ENCODE measurements around the gene MRPL32. TPM values are rescaled to one million over a fixed set of nuclear protein-coding genes. Genes with fewer than 3 reads are reported as not detected.
A peak's percentile ranks its signal among the peaks of the same experiment; 100 is the strongest.

The MRPL32 gene
- total RNA-seq, 2 experiments from 2014 or later, result 59.7 to 61.8 TPM

- BruUV-seq (replicated peaks), result no TSS peak
- DNase-seq (ENCODE audit: low spot score), result no peak
- no peaks in the 10 kb centered on the region for H3K36me3 ChIP-seq (ENCODE audit: insufficient read depth, low read length)
- no peaks in the 10 kb centered on the region for H3K9me3 ChIP-seq (ENCODE audit: low read length)
- no peak overlapping the region for H3K4me2 ChIP-seq (ENCODE audit: low read length)
- POLR2A ChIA-PET, result interaction anchor here (0.5 to 1.0 kb wide), 7 partner anchors 10 to 101 kb away, joined by 3 to 4 read pairs (median 3); no protein-coding TSS in a partner anchor
- H3K4me3 ChIP-seq (ENCODE audit: low read depth, low read length, poor library complexity, severe bottlenecking), result no peak overlapping the region
- no peaks in the 10 kb centered on the region for H3K9me2 ChIP-seq (ENCODE audit: insufficient read depth, low read length)
- H4K20me1 ChIP-seq (ENCODE audit: insufficient read depth, low read length), result no peaks in the 10 kb centered on the region
- H3K4me1 ChIP-seq (ENCODE audit: insufficient read depth, low read length, poor library complexity, severe bottlenecking), result no peaks in the 10 kb centered on the region
- no peak overlapping the region for H3K27ac ChIP-seq (ENCODE audit: low read depth, low read length, poor library complexity, severe bottlenecking)
- CTCF ChIA-PET (ENCODE audit: unreplicated experiment), result no interaction called here
- TF ChIP-seq, protein P1, sequence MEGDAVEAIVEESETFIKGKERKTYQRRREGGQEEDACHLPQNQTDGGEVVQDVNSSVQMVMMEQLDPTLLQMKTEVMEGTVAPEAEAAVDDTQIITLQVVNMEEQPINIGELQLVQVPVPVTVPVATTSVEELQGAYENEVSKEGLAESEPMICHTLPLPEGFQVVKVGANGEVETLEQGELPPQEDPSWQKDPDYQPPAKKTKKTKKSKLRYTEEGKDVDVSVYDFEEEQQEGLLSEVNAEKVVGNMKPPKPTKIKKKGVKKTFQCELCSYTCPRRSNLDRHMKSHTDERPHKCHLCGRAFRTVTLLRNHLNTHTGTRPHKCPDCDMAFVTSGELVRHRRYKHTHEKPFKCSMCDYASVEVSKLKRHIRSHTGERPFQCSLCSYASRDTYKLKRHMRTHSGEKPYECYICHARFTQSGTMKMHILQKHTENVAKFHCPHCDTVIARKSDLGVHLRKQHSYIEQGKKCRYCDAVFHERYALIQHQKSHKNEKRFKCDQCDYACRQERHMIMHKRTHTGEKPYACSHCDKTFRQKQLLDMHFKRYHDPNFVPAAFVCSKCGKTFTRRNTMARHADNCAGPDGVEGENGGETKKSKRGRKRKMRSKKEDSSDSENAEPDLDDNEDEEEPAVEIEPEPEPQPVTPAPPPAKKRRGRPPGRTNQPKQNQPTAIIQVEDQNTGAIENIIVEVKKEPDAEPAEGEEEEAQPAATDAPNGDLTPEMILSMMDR (conservative IDR thresholded peaks at IDR 0.05; ENCODE audit: low read length), result peak; percentile 42
- TF ChIP-seq EZH2phosphoT487 (IDR thresholded peaks at IDR 0.05; ENCODE audit: borderline replicate concordance, low read depth, low read length), result no peak
- no peak overlapping the region for H2AFZ ChIP-seq (ENCODE audit: low read length)
- H3K79me2 ChIP-seq (ENCODE audit: insufficient read depth, low read depth, low read length), result no peaks in the 10 kb centered on the region
- intact Hi-C loops (cut with micrococcal nuclease; ENCODE audit: unreplicated experiment), result no loop called here
Observed at GRCh38 chr7:42982604-42983115, 50.5 kb downstream of the MRPL32 start.

DNA sequence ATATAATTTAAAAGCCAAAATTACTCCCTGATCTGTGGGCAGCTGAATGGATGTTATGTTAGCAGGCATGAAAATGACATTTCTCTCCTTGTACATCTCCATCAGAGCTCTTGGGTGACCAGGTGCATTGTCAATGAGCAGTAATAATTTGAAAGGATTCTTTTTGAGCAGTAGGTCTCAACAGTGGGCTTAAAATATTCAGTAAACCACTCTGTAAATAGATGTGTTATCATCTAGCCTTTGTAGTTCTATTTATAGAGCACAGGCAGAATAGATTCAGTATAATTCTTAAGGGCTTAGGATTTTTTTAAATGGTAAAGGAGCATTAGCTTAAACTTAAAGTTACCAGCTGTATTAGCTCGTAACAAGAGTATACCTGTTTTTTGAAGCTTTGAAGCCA is 52.0 kb downstream of the MRPL32 start:
- no peaks in the 10 kb centered on the region for H3K4me1 ChIP-seq (ENCODE audit: insufficient read depth, low read length, poor library complexity, severe bottlenecking)
- H3K9me2 ChIP-seq (ENCODE audit: insufficient read depth, low read length), result no peaks in the 10 kb centered on the region
- H3K4me2 ChIP-seq (ENCODE audit: low read length), result no peak overlapping the region
- no peak overlapping the region for H3K4me3 ChIP-seq (ENCODE audit: low read depth, low read length, poor library complexity, severe bottlenecking)
- H3K27ac ChIP-seq (ENCODE audit: low read depth, low read length, poor library complexity, severe bottlenecking), result no peak overlapping the region
- DNase-seq (ENCODE audit: low spot score), result no peak
- H3K79me2 ChIP-seq (ENCODE audit: insufficient read depth, low read depth, low read length), result no peaks in the 10 kb centered on the region
- no peaks in the 10 kb centered on the region for H3K9me3 ChIP-seq (ENCODE audit: low read length)
- no peaks in the 10 kb centered on the region for H4K20me1 ChIP-seq (ENCODE audit: insufficient read depth, low read length)
- POLR2A ChIA-PET, result interaction anchor here (0.8 to 1.1 kb wide), 2 partner anchors 47 to 51 kb away, joined by 3 to 5 read pairs; no protein-coding TSS in a partner anchor
- H3K36me3 ChIP-seq (ENCODE audit: insufficient read depth, low read length), result no peaks in the 10 kb centered on the region
- no TSS peak for BruUV-seq (replicated peaks)
- intact Hi-C loops (cut with micrococcal nuclease; ENCODE audit: unreplicated experiment), result no loop called here
- CTCF ChIA-PET (ENCODE audit: unreplicated experiment), result interaction anchor here (0.6 kb wide), 1 partner anchor 38 kb away, joined by 4 read pairs; no protein-coding TSS in a partner anchor
- no peak for TF ChIP-seq EZH2phosphoT487 (IDR thresholded peaks at IDR 0.05; ENCODE audit: borderline replicate concordance, low read depth, low read length)
- TF ChIP-seq, protein P1 (conservative IDR thresholded peaks at IDR 0.05; ENCODE audit: low read length), result no peak
- no peak overlapping the region for H2AFZ ChIP-seq (ENCODE audit: low read length)

- Histone ChIP-seq H3K79me2 (ENCODE audit: insufficient read depth, low read depth, low read length) (no peaks in the 10 kb centered on the region), H3K27ac (ENCODE audit: low read depth, low read length, poor library complexity, severe bottlenecking) (no peak overlapping the region), H3K4me1 (ENCODE audit: insufficient read depth, low read length, poor library complexity, severe bottlenecking) (no peaks in the 10 kb centered on the region), H3K36me3 (ENCODE audit: insufficient read depth, low read length) (no peaks in the 10 kb centered on the region), H4K20me1 (ENCODE audit: insufficient read depth, low read length) (no peaks in the 10 kb centered on the region), H3K4me3 (ENCODE audit: low read depth, low read length, poor library complexity, severe bottlenecking) (no peak overlapping the region), H3K4me2 (ENCODE audit: low read length) (no peak overlapping the region), H3K9me3 (ENCODE audit: low read length) (no peaks in the 10 kb centered on the region), H3K9me2 (ENCODE audit: insufficient read depth, low read length) (no peaks in the 10 kb centered on the region), H2AFZ (ENCODE audit: low read length) (no peak overlapping the region)
- no TSS peak for BruUV-seq (replicated peaks)
- POLR2A ChIA-PET, result no interaction called here
- CTCF ChIA-PET (ENCODE audit: unreplicated experiment), result no interaction called here
- TF ChIP-seq, protein P1 (conservative IDR thresholded peaks at IDR 0.05; ENCODE audit: low read length), result no peak
- TF ChIP-seq EZH2phosphoT487 (IDR thresholded peaks at IDR 0.05; ENCODE audit: borderline replicate concordance, low read depth, low read length), result no peak
- no peak for DNase-seq (ENCODE audit: low spot score)
- intact Hi-C loops (cut with micrococcal nuclease; ENCODE audit: unreplicated experiment), result no loop called here
Observed at GRCh38 chr7:42986213-42986612, 54.0 kb downstream of the MRPL32 start.
